Measurements from ENCODE around the gene HECW1.
A peak's percentile ranks its signal among the peaks of the same experiment; 100 is the strongest.

The HECW1 gene

GRCh38 chr7:43142703-43143102, 30.3 kb downstream of the HECW1 start:
- FAIRE-seq (no peak), DNase-seq (ENCODE audit: low spot score) (no peak)

GRCh38 chr7:43143918-43144589, 31.6 kb downstream of the HECW1 start:
- FAIRE-seq, result peak; percentile 52
- no peak for DNase-seq (ENCODE audit: low spot score)

GRCh38 chr7:43148161-43148731, 35.8 kb downstream of the HECW1 start:
- peak; percentile 94 for FAIRE-seq
- DNase-seq (ENCODE audit: low spot score), result peak; percentile 58

- FAIRE-seq (no peak), DNase-seq (ENCODE audit: low spot score) (no peak)
Measured at GRCh38 chr7:43151076-43151475, 38.6 kb downstream of the HECW1 start.

- no peak for DNase-seq (ENCODE audit: low spot score)
- FAIRE-seq, result no peak
Measured at GRCh38 chr7:43152696-43153095, 40.2 kb downstream of the HECW1 start.

GRCh38 chr7:43155636-43156035, 43.2 kb downstream of the HECW1 start:
- DNase-seq (ENCODE audit: low spot score) (no peak), FAIRE-seq (no peak)

- DNase-seq (ENCODE audit: low spot score) (no peak), FAIRE-seq (no peak)
Measured at GRCh38 chr7:43163885-43164284, 51.4 kb downstream of the HECW1 start.

GRCh38 chr7:43164757-43165156, 52.3 kb downstream of the HECW1 start:
- DNase-seq (ENCODE audit: low spot score) (peak; percentile 89), FAIRE-seq (no peak)

- DNase-seq (ENCODE audit: low spot score), result no peak
Measured at GRCh38 chr7:43166686-43167085, 54.2 kb downstream of the HECW1 start.

GRCh38 chr7:43169076-43169475, 56.6 kb downstream of the HECW1 start:
- DNase-seq (ENCODE audit: low spot score) (no peak), FAIRE-seq (no peak)

More at GRCh38 chr7:43166686-43167085, 54.2 kb downstream of the HECW1 start:
- no peak for FAIRE-seq

- no peak for DNase-seq (ENCODE audit: low spot score)
- FAIRE-seq, result no peak
Measured at GRCh38 chr7:43170571-43170970, 58.1 kb downstream of the HECW1 start.

- FAIRE-seq, result no peak
- DNase-seq (ENCODE audit: low spot score), result no peak
Measured at GRCh38 chr7:43175570-43176200, 63.2 kb downstream of the HECW1 start.

- DNase-seq (ENCODE audit: low spot score) (no peak), FAIRE-seq (no peak)
Measured at GRCh38 chr7:43179393-43179792, 66.9 kb downstream of the HECW1 start.

GRCh38 chr7:43192806-43193460, 80.5 kb downstream of the HECW1 start:
- DNase-seq (ENCODE audit: low spot score) (no peak), FAIRE-seq (no peak)

- DNase-seq (ENCODE audit: low spot score) (no peak), FAIRE-seq (no peak)
Measured at GRCh38 chr7:43193893-43194292, 81.4 kb downstream of the HECW1 start.

GRCh38 chr7:43195256-43195655, 82.8 kb downstream of the HECW1 start:
- FAIRE-seq, result peak; percentile 50
- DNase-seq (ENCODE audit: low spot score), result no peak

GRCh38 chr7:43195768-43196167, 83.3 kb downstream of the HECW1 start:
- FAIRE-seq (no peak), DNase-seq (ENCODE audit: low spot score) (no peak)

- FAIRE-seq (no peak), DNase-seq (ENCODE audit: low spot score) (no peak)
Measured at GRCh38 chr7:43196379-43196778, 83.9 kb downstream of the HECW1 start.

- peak; percentile 99 for FAIRE-seq
Measured at GRCh38 chr7:43198016-43198415, 85.6 kb downstream of the HECW1 start.

GRCh38 chr7:43198599-43199090, 86.2 kb downstream of the HECW1 start:
- DNase-seq (ENCODE audit: low spot score), result no peak
- no peak for FAIRE-seq

More at GRCh38 chr7:43198016-43198415, 85.6 kb downstream of the HECW1 start:
- DNase-seq (ENCODE audit: low spot score), result no peak

GRCh38 chr7:43199371-43200160, 87.1 kb downstream of the HECW1 start:
- DNase-seq (ENCODE audit: low spot score), result no peak
- FAIRE-seq, result no peak

Measured in urothelium cell line (cell line).